Activated CD4-positive, alpha-beta T cell treated with anti-CD3 and anti-CD28 coated beads, Interleukin-10, Interleukin-2, amounts not matched to agents 100 ng/mL and 50 ng/mL, durations not matched to agents 16 hours and 8 hours (primary cell): Measurements from ENCODE around the gene SEPTIN8.

Experiments used
- DNase-seq: peaks from one replicate; pipeline ENCODE4 v3.0.0-alpha.2; 2020

Gene SEPTIN8

DNA sequence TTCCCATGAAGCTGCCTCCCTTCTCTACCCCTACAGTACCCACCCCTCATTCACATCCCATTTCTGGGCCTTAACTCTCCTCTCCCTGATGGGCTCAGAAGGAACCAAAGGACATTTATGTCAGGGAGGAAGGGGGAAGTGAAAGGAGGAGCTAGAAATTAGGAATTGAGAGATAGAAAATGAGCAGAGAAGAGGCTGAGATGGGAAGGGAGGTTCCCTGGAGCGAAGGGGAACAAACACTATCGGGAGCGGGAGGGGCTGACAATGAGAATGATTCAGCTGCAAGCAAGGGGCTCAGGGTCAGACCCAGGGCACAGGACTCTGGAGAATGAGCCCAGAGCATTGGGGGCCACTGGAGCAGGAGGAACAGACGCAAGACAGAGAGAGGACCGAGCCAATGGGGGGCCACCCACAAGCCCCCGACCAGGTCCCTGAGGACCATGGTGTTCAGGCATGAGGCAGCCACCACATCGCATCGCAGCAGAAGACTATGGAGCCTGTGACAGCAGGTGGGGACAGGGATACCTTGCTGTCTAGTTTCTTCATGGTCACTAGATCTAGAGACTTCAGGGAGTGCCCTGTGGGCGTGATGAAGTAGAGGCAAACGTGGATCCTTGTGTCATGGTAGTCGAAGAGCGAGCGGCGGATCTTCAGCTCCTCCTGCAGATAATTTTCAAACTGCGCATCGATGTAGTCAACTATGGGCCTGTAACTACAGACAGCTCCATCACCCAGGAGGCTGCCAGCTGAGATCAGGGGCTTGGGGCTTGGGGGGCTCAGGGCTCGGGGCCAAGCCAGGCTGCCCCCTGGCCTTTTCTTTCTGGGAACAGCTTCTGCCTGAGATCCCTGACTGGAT, 13.6 kb downstream of the SEPTIN8 start:
- DNase-seq = no peak

DNA sequence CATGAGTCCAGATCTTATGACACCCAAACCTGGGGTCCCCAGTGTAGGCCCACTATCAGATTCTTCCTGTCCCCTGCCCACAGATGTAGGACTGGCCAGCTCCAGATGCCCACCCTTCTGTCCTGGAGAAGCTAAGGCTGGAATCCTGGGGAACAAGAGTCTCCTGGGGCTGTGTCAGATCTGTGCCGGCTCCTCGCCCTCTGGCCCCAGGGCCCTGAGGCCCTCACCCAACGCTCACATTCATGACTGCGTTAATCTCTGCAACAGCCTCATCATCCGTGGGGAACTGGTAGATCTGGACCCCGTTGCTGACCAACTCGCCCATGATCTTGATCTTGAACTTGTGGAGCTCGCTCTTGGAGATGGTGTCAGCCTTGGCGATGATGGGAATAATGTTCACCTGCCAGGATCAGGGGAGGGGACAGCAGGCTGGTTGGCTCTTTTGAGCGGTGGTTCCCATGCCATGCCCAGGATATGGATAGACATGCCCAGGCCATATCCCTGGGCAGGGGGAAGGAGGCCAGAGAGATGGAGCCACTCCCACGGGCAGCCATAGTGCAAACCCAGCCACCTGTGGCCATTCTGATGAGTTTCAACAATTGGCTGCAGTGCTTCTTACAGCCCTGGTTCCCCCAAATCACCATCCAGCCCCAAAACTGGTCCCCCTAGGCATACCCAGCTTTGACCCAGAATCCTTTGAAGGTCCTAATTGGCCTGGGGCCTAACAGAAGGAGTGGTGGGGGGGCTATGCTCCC, 14.6 kb downstream of the SEPTIN8 start:
- no peak for DNase-seq

DNA sequence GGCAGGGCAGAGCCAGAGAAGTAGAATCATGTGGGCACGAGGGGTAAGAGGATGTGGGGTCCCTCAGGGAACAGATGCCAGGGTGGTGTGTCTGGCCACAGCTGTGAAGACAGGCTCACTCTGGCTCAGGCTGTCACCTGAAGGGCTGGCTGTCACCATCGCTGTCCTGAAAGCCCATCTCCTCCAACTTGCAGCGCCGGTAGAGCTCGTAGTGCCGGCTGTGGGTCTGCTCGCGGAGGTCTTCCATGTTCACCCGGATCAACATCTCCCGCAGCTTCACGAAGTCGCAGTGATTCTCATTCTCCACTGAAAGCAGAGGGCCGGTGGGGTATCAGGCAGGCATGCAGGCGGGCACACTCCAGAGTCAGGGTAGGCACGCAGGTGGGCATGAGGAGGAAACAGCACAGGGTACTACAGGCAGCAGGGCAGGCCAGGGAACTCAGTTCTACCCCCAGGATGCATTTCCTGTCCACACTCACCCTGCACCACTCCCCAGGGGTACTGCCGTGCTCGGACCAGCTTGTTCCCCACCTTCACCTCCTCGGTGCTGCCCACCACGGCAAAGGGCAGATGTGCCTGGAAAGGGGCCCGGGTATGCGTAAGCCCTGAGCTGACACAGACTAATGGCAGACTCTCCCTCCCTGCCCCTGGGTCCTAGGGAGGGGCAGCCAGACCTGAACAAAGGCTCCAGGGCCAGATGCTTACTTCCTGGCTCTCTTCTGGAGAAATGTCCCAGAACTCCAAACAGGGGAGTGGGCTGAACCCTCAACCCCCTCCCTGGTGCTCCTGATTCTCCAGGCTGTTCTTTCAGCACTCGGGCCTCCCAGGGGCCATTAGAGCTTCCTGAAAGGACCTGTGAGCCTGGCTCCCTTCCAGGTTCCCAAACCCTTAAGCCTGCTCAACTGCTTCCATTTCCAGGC, 15.5 kb downstream of the SEPTIN8 start:
- DNase-seq = no peak

- no peak for DNase-seq
Measured at GRCh38 chr5:132760601-132761317, 16.3 kb downstream of the SEPTIN8 start.

- no peak for DNase-seq
Measured at GRCh38 chr5:132760049-132760420, 17.0 kb downstream of the SEPTIN8 start.

GRCh38 chr5:132759114-132760048, 17.7 kb downstream of the SEPTIN8 start:
- DNase-seq = no peak

DNA sequence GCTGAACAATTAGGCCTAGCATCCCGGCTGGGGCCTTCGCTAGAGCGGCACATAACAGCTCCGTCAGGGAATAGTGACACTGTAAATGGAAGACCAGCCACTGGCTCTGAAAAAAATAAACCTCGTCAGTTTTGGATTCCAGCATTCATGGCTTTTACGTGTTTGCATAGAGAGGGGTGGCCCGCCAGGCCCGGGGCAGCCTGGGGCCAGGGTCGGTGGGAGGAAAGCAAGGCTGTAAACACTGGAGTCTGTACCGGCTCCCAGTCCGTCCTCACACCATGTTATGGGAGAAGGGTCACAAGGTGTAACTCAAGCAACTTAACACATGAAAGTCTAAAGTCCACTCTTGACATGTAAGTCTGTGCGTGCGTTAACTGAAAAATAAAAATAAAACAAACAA, 18.6 kb downstream of the SEPTIN8 start:
- no peak for DNase-seq

DNA sequence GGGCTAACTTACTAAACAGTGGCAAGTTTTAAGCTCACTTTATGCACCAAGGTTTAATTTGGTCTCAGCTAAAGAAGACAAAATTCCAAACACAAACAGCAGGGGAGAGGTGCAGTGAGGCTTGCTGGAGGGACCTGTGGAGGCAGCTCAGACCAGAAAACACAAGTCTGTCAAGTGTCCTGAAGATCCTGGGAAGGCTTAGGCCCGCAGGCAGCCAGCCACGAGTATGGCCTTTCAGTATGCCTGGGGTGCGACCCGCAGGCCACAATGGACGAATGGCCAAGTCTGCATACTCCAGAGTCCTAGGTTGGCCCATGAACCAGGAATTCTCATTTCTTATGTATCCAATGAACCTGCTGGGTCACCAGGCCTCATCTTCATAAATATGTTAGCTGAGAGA, 20.5 kb downstream of the SEPTIN8 start:
- DNase-seq = no peak

DNA sequence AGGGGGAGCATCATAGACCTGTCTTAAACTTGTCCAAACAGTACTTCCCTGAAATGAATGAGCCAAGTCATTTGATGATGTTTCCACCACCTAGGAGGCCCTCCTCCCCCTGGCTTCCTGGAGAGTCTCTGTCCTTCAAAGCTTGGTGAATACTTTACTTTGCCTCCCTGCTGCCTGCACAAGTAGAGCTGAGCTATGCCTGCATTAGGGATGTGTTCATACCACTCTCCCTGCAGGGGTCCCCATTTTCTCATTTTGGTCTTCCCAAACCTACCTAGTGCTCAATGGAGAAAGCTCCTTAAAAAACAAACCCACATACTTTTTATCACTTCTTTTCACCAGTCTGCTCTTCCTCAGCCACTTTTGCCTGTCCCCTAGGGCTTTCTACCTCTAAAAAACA, 22.1 kb downstream of the SEPTIN8 start:
- no peak for DNase-seq

DNA sequence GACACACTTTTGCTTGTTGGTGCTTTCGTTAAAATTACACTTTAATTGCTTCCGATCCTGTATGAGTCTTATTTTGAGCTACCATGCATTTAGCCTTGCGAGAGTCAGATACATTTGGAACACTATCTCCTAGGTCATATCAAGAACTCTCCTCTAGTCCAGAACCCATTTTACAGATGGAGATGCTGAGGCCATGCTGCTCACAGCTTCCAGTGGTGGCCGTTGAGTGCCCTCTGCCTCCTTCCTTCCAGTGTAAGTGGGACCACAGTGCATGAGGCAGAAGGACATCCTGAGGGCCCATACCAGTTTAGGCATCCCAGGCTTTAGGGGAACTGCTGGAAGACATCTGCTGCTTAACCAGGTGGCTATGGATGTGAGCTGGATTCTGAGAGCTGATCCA, 22.9 kb downstream of the SEPTIN8 start:
- DNase-seq = no peak

- peak; percentile 32 for DNase-seq
Measured at GRCh38 chr5:132753135-132753987, 23.7 kb downstream of the SEPTIN8 start.

- DNase-seq = no peak
Measured at GRCh38 chr5:132752581-132753125, 24.4 kb downstream of the SEPTIN8 start.

DNA sequence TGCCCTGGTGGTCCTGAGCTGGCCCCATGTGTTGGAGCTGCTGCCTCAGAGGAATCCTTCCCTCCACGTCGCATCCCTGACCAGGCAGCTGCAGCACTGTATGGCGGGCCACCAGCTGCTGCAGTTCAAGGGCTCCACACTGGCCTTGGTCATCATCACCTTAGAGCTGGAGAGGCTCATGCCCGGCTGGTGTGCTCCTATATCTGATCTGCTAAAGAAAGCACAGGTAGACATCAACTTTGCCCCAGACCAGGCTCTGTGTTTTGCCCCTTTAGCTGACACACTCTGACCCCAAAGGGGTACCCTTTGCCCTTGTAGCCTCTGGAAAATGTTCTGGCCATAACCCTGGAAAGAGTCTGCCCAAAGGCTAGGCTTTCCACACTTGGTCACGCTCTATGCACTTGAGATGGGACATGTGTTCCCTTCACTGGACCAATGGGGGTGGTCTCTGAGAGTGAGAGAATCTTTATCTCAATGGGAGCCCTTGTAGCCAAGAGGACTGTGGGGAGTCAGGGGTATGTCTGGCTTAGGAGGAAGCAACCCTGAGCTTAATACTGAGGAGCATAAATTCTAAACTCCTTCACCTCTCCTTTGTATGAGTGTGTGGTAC, 25.0 kb downstream of the SEPTIN8 start:
- DNase-seq = no peak

DNA sequence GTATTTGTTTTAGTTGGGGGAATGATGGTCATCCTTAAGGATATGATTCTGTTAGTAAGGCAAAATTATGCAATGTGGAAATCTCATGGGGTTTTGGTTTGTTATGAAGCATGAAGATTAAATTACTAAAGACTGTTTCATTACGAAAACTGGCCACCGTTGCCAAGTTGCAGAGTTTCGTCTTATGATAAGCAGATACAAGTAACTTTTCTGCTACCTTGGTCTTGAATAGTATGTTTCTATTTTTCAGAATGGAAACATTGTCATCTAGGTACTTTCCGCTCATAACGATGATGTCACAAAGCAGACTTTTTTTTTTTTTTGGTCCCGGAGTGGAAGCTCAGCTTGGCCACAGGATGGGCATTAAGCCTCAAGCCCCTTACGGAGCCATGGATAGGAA, 25.6 kb downstream of the SEPTIN8 start:
- DNase-seq = peak; percentile 76

- DNase-seq = no peak
Measured at GRCh38 chr5:132750471-132751230, 26.4 kb downstream of the SEPTIN8 start.

GRCh38 chr5:132749506-132749905, 27.5 kb downstream of the SEPTIN8 start:
- no peak for DNase-seq

DNA sequence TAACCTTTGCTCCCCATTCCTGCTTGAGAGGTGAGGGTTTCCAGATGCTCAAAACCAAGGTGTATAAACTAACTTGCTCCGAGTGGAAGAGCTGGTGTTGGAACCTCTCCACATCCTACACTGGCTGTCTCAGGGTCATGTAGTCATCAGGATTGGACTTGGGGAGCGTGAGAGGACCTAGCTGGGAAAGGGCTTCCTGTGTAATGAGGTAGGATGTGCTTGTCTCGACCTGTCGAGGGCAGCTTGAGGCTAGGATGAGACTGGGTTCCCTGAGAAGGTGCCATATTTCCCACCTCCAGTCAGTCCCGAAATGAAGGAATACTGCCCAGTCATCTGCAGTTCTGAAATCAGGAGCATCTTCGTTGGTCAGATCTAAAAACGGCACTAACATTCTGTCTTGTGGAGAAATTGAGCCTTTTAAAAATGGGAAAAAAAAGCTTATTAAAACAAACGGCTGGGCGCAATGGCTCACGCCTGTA, 28.5 kb downstream of the SEPTIN8 start:
- DNase-seq = no peak

DNA sequence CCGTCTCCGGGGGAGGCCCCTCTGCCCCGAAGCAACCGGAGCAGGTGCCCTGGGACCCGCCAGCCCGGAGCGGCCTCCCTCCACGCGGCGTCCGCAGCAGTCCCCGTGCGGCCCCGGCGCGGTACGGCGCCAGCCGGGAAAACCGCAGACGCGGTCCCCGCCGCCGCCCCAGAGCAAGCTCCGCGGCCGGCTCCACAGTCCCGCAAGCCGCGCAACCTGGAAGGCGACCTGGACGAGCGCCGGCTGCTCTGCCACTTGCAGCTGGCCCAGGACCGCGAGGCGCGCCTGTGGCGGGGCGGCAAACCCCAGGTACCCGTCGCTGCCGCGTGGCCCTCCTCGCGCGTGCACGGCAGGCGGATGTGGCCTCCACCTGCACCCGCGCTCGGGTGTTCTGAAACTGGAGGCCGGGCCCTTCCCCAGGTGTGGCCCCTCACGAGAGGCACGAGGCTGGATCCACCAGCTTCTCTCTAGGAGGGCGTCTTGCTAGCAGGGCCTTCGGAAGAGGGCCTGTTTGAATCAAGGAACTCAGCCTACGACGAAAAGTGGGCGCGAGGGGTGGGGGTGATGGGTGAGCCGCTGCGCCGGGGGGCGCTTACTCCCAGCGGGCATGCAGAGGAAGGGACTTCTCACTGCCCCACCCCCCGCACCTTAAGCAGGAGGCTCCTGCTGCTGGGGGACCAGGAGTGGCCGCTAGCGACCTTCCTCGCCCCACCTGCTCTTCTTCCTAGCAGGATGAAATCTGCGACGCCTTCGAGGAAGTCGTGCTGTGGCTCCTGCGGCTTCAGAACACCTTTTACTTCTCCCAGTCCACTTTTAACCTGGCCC, 29.2 kb downstream of the SEPTIN8 start:
- peak; percentile 47 for DNase-seq
